HEK293T (cell line): ENCODE results near the gene WNK2.

Source experiments
- CTCF ChIA-PET: fragments of 350-600 bp; formaldehyde crosslinking; extraction: SDS; loops from one replicate; lab custom pipeline; 2021; ENCODE audit warnings: antibody characterized with exemption, inconsistent platforms; lab: Yijun Ruan, JAX
- POLR2A ChIA-PET: fragments of 350-600 bp; formaldehyde crosslinking; extraction: SDS; loops from one replicate; lab custom pipeline; 2020; ENCODE audit warnings: antibody characterized with exemption, inconsistent platforms; lab: Yijun Ruan, JAX
- DNase-seq: peaks from one replicate; pipeline ENCODE4 v3.0.0; 2012; ENCODE audit warnings: mixed read lengths; ENCODE audit errors: extremely low spot score
- ARNT ChIP-seq: fragments of 450-650 bp; IDR thresholded peaks from 2 replicates; pipeline ENCODE4 v1.6.1; 2017; ENCODE audit warnings: mild to moderate bottlenecking
- BHLHE40 ChIP-seq: fragments of 450-650 bp; IDR thresholded peaks from 2 replicates; pipeline ENCODE4 v1.6.1; 2016; ENCODE audit warnings: mild to moderate bottlenecking, moderate library complexity, borderline replicate concordance
- CTBP1 ChIP-seq: fragments of 450-650 bp; IDR thresholded peaks from 2 replicates; pipeline ENCODE4 v1.6.1; 2016; ENCODE audit warnings: borderline replicate concordance
- ELF4 ChIP-seq: fragments of 450-650 bp; IDR thresholded peaks from 2 replicates; pipeline ENCODE4 v1.6.1; 2017; ENCODE audit warnings: antibody characterized with exemption
- FOXA1 ChIP-seq: fragments of 450-650 bp; IDR thresholded peaks from 2 replicates; pipeline ENCODE4 v1.6.1; 2016; ENCODE audit warnings: mild to moderate bottlenecking
- FOXK2 ChIP-seq: fragments of 450-650 bp; IDR thresholded peaks from 2 replicates; pipeline ENCODE4 v1.6.1; 2016; ENCODE audit warnings: mild to moderate bottlenecking
- FOXM1 ChIP-seq: fragments of 450-650 bp; IDR thresholded peaks from 2 replicates; pipeline ENCODE4 v1.6.1; 2017; ENCODE audit warnings: mild to moderate bottlenecking, borderline replicate concordance
- HDGF ChIP-seq: fragments of 450-650 bp; IDR thresholded peaks from 2 replicates; pipeline ENCODE4 v1.6.1; 2017; ENCODE audit warnings: antibody characterized with exemption, borderline replicate concordance
- L3MBTL2 ChIP-seq: fragments of 450-650 bp; conservative IDR thresholded peaks from 2 replicates; pipeline ENCODE4 v1.6.1; 2016; ENCODE audit warnings: mild to moderate bottlenecking
- LEF1 ChIP-seq: fragments of 450-650 bp; IDR thresholded peaks from 2 replicates; pipeline ENCODE4 v1.6.1; 2017; ENCODE audit warnings: mild to moderate bottlenecking, borderline replicate concordance
- NFRKB ChIP-seq: fragments of 450-650 bp; IDR thresholded peaks from 2 replicates; pipeline ENCODE4 v1.6.1; 2016; ENCODE audit warnings: mild to moderate bottlenecking, moderate library complexity
- PKNOX1 ChIP-seq: fragments of 450-650 bp; IDR thresholded peaks from 2 replicates; pipeline ENCODE4 v1.6.1; 2016
- SP1 ChIP-seq: fragments of 450-650 bp; IDR thresholded peaks from 2 replicates; pipeline ENCODE4 v1.6.1; 2017
- SUZ12 ChIP-seq: fragments of 450-650 bp; IDR thresholded peaks from 2 replicates; pipeline ENCODE4 v1.6.1; 2016; ENCODE audit warnings: mild to moderate bottlenecking
- TARDBP ChIP-seq: fragments of 450-650 bp; IDR thresholded peaks from 2 replicates; pipeline ENCODE4 v1.6.1; 2016
- ZNF384 ChIP-seq: fragments of 450-650 bp; IDR thresholded peaks from 2 replicates; pipeline ENCODE4 v1.6.1; 2016

The WNK2 gene

GRCh38 chr9:93287189-93287552, 103.2 kb downstream of the WNK2 start:
- no peak for TF ChIP-seq ARNT
- TF ChIP-seq ELF4 = no peak
- no peak for TF ChIP-seq BHLHE40
- TF ChIP-seq CTBP1 = no peak
- TF ChIP-seq TARDBP = no peak
- TF ChIP-seq SP1 = no peak
- TF ChIP-seq L3MBTL2 = no peak
- no peak for TF ChIP-seq FOXM1
- TF ChIP-seq FOXK2 = no peak
- TF ChIP-seq LEF1 = no peak
- TF ChIP-seq SUZ12 = no peak
- TF ChIP-seq HDGF = no peak
- no peak for TF ChIP-seq NFRKB
- no peak for TF ChIP-seq PKNOX1
- no peak for TF ChIP-seq ZNF384
- no peak for DNase-seq
- CTCF ChIA-PET = no interaction called here
- POLR2A ChIA-PET = no interaction called here

- ChIA-PET CTCF (interaction anchor here (0.7 kb wide), 1 partner anchor 57 kb away, joined by 3 read pairs; no protein-coding TSS in a partner anchor), POLR2A (no interaction called here)
- TF ChIP-seq FOXK2 (no peak), LEF1 (no peak), BHLHE40 (no peak), ZNF384 (no peak), SUZ12 (no peak), TARDBP (no peak), PKNOX1 (no peak)
- DNase-seq = no peak
Observed at GRCh38 chr9:93287593-93287992, 103.7 kb downstream of the WNK2 start.

GRCh38 chr9:93288341-93288740, 104.4 kb downstream of the WNK2 start:
- DNase-seq = peak; percentile 10
- ChIA-PET POLR2A (no interaction called here), CTCF (interaction anchor here (0.7 kb wide), 2 partner anchors 58 to 60 kb away, joined by 3 to 4 read pairs; no protein-coding TSS in a partner anchor)
- no peak for TF ChIP-seq FOXA1
- TF ChIP-seq TARDBP = no peak
- TF ChIP-seq ELF4 = no peak
- no peak for TF ChIP-seq BHLHE40
- TF ChIP-seq SUZ12 = no peak
- TF ChIP-seq SP1 = no peak
- no peak for TF ChIP-seq ARNT
- TF ChIP-seq NFRKB = no peak
- no peak for TF ChIP-seq FOXK2
- no peak for TF ChIP-seq FOXM1
- no peak for TF ChIP-seq CTBP1
- TF ChIP-seq PKNOX1 = no peak
- no peak for TF ChIP-seq L3MBTL2

- CTCF ChIA-PET = no interaction called here
- TF ChIP-seq NFRKB (no peak), ZNF384 (no peak), CTBP1 (no peak), FOXA1 (no peak), FOXK2 (no peak), PKNOX1 (no peak), LEF1 (no peak), ARNT (no peak), SP1 (no peak), SUZ12 (no peak), FOXM1 (no peak), TARDBP (no peak), HDGF (no peak), L3MBTL2 (no peak), ELF4 (no peak), BHLHE40 (no peak)
- POLR2A ChIA-PET = no interaction called here
- peak; percentile 3 for DNase-seq
Observed at GRCh38 chr9:93288891-93289883, 105.2 kb downstream of the WNK2 start.

GRCh38 chr9:93290495-93291434, 106.8 kb downstream of the WNK2 start:
- ChIA-PET POLR2A (no interaction called here), CTCF (no interaction called here)
- DNase-seq = peak; percentile 6
- no peak for TF ChIP-seq ZNF384
- no peak for TF ChIP-seq ARNT
- TF ChIP-seq SUZ12 = no peak
- TF ChIP-seq ELF4 = no peak
